Loucy (cell line): ENCODE results near the gene SPIRE2.

ENCODE experiments used
- CTCF ChIP-seq: fragments of 200-600 bp; sonication (generic); conservative IDR thresholded peaks from 2 replicates; pipeline ENCODE4 v1.5.1; 2014; ENCODE audit warnings: mild to moderate bottlenecking, antibody characterized with exemption, low read length
- EZH2phosphoT487 ChIP-seq: fragments of 200-600 bp; IDR thresholded peaks from 2 replicates; pipeline ENCODE4 v1.6.1; 2018; ENCODE audit warnings: antibody characterized with exemption, mild to moderate bottlenecking, moderate library complexity, borderline replicate concordance

DNA sequence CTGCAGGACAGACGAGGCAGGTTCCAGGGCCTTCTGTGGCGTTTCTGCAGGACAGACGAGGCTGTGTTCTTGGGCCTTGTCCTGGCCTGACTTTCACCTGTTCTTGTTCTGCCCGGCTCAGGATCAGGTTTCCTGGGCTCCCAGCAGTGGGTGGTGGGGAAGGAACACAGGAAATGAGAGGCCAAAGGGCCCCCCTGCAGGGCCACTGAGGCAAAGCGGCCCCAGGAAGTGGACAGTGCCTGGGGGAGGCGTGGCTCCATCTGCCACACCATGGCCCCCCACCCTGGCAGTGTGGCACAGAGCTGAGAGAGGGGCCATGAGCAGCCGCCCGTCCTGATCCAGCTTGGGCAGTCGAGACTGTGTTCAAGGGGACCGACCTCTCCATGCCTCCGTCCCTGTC is 20.7 kb downstream of the SPIRE2 start:
- no peak for TF ChIP-seq CTCF
- no peak for TF ChIP-seq EZH2phosphoT487
